DND-41 (cell line): Measurements from ENCODE around the gene ATP6V1G3.

Experiments
- CTCF ChIP-seq: IDR thresholded peaks from 2 replicates; pipeline ENCODE4 v1.5.1; 2012; ENCODE audit warnings: borderline replicate concordance, low read length, moderate library complexity, mild to moderate bottlenecking; ENCODE audit not compliant: poor library complexity, severe bottlenecking; ENCODE audit errors: extremely low read depth
- EZH2 ChIP-seq: IDR thresholded peaks from 3 replicates; pipeline ENCODE4 v1.6.1; 2012; ENCODE audit warnings: borderline replicate concordance, low read depth, mild to moderate bottlenecking, moderate library complexity, low read length, inconsistent platforms; ENCODE audit not compliant: severe bottlenecking

GRCh38 chr1:198494658-198495103 is 45.8 kb downstream of the ATP6V1G3 start:
- TF ChIP-seq CTCF (no peak), EZH2 (no peak)
